NCI-H510A (cell line): ENCODE data around the gene SMPD3.

ENCODE experiments used
- DNase-seq: peaks from one replicate; lab custom pipeline; 2025; lab: John Stamatoyannopoulos, UW

The SMPD3 gene

DNA sequence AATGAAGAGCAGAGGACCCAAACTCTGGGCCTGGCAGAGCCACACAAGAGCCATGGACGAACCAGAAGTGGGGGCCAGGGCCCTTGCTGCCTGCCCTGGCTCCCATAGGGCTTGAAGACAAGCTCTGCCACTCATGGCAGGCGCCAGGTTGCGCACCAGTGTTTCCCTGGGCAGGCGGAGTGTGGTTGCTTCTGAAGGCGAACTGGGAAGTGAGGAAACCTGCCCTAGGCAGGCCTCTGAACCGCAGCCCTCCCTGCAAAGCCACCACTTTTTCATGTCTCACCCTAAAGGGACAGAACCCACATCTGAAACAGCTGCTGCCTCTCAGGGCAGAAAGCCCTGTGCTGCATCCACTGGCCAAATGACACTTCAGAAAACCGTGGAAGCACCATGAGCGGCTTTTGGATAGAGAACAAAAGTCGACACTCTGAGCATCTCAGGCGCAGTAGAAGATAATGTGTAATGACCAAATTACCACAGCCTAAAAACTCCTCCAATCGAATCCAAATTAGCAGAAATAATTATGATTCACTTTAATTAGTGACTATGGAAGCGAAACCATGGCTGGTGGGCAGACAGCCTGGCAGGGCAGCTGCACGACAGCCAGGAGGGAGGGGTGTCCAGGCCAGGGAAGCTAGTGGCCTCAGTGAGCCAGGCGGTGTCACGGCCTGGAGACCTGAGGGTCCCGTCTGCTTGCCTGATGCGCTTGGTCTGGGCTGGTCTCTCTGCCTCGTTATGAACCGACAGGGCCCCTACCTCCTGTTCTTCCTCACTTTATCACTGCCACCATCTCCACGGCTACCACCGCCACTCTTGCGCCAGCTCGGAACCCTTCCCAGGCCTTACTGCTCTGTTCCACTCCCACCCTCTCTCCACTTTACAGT is 78.4 kb downstream of the SMPD3 start:
- DNase-seq = no peak

DNA sequence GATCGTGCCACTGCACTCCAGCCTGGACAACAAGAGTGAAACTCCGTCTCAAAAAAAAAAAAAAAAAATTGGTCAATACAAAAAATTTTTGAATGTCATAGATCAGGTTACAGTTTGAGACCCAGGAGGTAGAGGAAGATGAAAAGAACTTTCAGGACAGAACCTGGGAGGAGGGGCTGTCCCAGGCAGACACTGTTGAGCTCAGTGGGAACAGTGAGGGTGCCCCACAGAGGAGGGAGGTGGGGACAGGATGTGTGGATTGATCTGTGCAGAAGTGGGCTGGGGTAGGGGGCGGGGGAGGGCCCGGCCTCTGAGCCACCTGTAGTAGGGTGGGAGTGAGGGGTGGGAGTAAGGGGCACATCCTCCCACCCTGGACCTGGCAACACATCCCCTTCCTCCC is 79.1 kb downstream of the SMPD3 start:
- no peak for DNase-seq

DNA sequence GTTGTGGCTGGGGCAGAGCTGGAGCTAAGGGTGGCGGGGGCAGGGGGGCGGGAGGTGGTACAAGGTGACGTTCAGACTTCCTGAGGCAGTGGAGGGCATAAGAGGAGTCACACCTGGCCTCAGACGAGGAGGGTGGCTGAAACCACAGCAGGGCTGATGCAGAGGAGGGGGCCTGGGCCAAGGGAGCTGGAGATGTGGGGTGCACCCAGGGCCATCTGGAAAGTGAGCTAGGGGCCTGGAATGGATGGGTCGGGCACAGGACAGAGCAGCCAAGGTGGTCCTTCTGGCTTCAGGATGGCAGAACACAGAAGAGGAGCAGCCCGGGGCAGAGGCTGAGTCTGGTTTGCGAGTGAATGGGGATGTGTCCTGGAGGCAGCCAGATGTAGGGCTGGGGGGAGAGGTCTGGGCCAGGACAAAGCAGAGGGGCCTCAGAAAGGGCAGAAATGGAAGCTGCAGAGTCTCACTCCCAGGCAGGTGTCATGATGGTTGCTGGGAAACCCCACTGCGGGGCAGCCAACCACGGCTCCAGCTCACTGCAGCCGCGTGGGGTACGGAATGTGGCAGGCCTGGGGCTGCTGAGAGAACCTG is 79.9 kb downstream of the SMPD3 start:
- DNase-seq = no peak

DNA sequence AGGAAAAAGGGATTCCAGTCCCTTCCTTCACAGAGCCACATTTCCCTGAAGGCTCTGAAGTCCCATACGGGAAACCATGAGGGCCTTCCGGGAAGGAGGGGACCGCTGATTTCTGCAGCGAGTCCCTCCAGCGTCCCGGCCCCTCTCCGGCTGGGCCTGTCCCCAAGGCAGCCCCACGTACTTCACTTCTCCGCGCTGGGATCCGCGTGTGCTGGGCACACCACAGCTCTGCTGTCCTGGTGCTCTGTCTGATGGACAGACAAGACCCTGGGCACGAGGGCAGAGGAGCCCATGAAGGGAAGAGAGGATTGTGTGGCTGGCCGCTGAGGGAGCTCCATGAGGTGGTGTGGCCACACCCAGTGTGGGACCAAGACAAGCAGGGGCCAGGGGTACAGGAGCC is 80.4 kb downstream of the SMPD3 start:
- DNase-seq = no peak

DNA sequence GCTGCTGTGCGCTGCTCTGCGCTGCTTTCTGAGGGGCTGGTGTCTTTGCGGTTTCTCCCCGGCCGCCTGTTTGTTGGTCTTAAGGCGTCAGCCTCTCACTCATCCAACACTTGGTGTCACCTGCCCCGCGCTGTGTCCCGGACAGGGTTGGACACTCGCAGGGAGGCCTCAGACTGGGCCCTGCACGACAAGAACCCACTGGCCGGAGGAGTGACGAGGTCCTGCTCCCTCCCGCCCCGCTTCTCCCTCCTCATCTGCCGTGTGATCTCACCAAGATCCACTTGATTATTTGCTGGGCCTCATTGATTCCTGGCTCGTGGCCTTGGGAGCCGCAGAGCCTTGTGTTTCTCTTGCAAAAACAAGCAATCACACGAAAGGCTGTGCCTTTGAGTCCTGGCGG is 80.9 kb downstream of the SMPD3 start:
- no peak for DNase-seq

DNA sequence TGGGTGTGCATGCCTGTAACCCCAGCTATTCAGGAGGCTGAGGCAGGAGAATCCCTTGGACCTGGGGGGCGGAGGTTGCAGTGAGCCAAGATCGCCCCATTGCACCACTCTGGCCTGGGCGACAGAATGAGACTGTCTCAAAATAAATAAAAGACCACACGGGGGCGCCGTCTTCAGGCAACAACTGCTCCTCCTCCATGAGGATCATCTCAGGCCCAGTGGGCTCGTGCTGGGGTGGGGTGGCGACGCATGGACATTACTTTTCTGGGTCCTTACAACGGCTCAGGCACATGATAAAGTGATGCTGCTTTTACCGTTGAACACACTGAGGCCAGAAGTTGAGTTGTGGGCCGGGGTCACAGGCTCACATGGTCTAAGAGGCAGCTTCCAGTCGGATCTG is 81.3 kb downstream of the SMPD3 start:
- no peak for DNase-seq

DNA sequence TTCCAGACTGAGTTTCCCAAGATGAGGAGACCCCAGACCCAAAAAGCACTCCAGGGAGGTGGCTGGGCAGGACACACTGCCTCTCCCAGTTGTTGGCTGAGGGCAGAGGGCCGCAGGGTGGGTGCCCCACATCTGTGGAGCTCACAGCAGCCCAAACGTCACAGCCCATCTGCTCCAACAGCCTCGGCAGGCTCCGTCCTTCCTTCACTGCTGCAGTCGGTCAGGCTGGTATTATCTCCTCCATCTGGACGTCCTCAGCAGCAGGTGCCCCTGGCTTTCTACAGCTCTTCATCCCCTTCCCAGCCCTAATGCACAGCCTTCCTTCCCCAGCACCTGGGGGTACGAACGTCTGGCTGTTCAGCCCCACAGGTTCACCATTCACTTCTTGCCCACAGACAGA is 82.2 kb downstream of the SMPD3 start:
- DNase-seq = no peak

DNA sequence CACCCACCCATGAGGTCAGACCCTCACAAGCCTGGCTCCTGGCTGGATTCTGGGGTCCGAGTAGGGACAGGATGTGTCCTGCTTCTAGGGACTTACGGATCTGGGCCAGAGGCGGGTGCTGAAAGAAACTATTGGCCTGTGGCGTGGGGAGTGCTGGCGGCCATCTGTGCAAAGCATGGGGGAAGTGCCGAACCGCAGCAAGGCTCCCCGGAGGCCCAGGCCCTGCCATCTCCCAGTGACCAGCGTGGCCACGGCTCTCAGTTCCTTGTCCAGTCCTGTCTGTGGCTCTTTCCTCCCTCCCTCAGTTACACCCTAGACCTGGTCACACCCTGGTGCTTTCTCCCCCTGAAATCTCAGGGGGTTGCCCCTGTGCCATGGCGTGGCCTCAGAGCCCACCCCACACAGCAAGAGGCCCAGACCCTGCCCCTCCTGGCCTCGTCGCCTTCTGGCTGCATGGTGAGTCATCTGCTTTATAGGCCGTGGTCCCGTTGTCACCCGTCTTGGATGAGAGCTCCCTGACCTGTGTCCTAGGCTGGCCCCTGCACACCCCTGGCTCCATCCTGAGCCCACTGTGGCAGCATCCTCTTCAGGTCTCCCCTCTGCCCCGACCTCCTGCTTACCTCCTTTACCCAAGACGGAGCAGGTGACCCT is 83.0 kb downstream of the SMPD3 start:
- no peak for DNase-seq

DNA sequence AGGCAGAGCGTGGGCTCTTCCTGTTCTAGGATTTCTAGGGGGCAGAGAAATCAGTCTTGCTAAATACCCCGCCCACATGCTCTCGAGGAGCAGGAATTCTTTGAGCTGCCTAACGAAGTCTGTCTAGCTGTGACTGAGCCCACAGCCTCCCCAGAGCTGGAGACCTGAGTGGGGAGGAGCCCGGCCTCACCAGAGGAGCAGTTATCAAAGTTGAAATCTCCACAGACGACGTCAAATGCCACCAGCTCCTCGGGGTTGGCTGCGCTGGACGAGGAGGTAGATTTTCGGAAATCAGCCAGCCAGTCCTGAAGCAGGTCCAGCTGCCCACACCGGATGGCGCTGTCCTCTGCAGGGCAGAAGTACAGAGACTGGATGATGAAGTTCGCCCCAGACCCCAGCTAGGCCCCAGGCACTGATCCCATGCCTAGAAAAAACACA is 83.7 kb downstream of the SMPD3 start:
- no peak for DNase-seq

DNA sequence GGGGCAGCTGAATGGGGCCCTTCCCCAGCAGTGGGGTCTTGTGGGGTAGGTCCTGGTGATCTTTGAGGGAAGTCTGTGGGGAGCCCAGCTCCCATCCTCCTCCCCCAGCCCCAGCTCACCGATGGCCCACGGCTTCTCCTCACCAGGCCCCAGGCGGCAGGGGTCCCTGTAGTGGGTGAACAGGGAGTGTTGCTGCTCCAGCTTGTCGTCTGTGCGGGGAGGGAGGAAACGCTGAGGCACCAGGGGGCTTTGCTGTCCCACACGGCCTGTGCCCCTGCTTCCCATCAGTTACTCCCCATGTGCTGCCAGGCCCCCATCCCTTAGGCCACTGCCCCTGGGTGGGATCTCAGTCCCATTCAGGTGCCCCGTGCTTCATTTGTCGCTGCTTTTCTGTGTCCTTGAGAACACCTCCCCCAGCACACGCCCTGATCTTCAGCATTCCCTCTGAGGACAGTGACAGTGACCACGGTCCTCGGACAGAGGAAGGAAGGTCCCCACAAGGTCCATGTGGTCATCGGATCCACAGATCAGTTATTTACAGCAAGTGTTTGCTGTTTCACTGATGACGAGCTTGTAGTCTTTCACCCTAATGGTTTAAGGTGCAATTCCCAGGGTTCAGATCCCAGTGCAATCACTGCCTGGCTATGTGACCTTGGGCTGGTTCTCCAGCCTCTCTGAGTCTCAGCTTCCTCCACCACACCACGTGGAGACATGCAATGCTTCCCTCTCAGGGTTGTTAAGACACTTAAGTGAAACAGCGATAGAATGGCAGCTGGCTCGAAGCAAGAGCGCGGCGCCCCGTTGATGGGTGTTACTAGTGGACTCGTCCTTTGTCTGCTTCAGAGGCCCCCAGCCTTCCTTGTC is 84.4 kb downstream of the SMPD3 start:
- no peak for DNase-seq

DNA sequence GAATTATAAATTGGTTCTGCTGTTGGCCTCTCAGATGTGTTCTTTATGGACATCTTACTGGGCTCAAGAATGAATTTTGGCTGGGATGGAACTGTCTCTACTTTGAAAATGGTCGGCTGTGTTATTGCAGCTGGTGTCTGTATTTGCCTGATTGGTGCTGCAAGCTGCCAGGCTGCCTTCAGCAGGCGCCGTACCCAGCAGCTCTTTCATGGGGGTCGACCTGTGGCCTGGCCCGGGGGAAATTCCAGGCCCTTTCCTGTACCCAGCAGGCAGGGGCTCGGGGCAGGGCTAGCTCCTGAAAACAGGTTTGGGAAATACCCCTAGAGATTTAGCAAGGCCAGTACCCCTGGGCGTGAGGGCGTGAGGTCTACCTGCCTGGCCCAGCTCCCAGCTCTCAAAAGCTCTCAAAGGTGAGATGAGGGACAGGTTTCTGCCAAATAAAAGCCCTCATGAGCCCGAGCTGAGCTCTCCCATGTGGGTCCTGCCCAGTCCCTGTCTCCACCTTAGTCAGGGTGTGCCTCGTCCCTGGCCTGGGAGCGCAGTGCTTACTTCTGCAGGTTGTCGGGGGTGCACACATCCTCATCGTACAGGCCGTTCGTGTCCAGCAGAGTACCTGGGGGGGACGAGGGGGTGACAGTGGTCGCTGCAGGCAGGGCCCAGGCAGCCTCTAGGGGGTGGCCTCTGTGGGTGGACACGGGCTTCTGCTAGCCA is 85.2 kb downstream of the SMPD3 start:
- DNase-seq = no peak

DNA sequence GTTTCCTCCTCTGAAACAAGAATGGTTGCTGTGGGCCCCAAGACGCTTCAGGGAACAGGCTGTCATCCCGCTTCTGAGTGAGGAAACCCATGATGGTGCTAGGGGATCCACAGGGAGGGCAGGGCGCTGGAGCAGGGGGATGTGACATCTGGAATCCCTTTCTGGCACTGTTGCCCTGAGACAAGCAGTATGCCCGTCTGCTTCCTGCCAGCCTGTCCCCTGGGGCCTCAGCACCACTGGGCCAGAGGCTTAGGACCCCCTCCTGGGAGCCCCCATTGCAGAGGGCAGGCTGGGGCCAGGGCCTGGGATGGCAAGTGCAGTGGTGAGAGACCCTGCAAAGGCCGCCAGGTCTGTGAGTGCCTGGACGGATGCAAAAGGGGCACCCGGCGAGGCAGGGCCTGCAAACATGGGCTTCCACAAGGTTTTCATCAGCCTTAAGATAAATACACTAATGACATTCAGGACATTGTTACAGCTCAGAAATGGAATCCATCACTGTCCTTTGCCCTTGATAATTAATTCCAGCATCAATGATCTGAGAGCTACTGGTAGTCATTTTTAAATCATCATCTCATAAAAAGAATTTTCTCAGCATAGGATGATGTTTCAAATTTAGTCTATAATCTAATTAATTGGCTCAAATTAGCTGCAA is 85.9 kb downstream of the SMPD3 start:
- no peak for DNase-seq

DNA sequence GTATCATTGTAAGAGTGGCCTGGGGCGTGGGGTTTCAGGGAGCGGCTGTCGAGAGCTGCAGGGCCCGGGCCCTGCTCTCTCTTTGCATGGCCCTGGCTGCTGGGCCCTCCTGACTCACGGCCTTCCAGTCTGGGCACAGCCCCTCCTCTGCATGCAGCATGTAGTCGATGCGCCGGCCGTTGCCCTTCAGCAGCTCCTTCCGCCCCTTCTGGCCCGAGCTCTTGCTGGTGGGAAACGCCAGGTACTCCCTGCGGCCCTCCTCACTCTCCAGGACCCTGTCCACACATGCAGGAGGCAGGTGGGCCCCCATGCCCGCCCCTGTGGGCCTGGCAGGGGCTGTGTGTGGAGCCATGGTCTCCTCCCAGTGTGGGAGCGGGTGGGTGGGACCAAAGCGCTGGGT is 86.8 kb downstream of the SMPD3 start:
- no peak for DNase-seq

DNA sequence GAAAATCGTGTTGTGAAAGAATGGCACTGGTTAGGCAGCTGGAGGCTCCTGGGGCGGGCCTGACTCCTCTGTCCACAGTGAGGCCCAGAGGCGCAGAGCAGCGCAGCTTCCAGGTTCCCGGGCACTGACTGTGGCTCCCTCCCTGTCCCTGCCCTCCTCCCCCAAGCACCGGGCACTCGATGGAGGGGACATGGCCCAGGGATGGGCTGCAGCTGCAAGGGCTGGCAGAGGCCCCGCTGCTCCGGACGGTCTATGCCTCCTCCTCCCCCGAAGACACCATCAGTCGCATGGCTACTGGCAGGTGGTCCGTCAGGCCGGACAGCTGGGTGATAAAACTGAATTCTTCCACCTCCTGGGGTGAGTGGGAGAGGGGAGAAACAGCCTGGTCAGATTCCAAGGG is 87.4 kb downstream of the SMPD3 start:
- DNase-seq = no peak

DNA sequence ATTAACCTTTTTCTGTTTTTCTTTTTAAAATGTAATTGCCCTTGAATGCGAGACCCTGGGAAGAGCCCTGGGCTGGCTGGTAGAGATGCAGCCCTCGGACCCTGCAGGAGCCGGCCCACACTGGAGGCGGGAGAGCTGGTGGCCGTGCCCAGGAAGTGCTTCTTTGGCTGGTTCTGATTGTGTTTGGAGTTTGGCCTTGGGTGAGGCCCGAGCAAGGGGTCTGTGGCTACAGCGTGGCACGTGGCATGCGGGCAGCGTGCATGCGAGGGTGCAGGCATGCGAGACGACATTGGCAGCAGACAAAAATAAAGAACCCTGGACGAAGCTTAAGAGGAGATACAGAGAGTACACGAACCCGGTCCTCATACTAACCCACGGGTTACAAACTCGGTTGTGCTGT is 87.8 kb downstream of the SMPD3 start:
- DNase-seq = no peak

DNA sequence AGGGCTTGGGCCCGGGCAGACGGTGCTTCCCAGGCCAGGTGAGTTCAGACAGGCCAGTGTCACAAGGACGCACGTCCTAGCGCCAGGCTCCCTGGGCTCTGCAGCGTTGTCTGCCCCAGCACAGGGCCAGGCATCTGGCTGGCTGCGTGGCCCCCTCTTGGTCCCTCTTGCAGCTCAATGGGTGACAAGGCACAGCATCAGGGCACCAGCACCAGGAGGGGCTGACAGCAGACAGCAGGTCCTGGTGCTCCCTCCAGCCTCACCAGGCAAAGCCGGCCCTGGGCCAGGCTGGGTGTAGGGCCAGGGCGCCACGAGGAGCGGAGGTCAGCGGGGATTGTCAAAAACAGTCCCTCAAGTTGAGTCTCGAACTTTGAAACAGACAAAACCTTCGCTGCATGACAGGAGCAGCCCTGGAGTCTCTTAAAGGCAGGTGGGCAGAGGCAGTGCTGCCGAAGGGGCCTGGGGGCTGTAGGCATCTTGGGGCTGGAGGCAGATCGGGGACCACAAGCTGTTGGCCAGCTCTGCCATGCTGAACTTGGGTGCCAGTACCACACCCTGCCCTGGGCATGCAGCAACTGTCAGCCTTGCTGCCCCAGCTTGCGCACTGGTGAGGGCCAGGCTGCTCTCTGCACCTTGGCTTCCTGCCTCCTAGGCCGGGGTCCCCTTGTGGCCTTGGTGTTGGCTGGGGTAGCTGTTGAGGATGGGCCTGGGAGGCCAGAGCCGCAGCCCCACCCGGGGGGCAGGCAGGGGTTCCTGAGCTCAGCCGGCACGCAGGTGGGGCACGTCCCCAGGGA is 88.7 kb downstream of the SMPD3 start:
- DNase-seq = no peak

DNA sequence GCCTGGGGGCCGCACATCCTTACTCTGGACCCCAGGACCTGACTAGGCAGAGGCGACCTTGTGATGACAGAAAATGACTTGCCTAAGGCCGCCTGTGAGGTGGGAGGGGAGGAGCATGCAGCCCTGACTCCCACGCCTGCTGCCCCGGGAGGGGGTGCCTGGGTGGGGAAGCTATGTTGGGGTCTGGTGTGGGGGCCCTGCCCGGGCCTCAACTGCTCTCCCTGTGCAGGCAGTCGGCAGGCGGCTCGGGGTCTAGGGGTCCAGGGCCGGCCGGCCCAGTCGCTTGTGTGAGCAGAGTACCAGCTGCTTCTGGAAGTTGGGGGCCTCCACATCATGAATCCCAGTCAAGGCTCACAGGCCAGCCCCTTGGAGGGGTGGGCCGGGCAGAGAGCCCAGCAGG is 89.4 kb downstream of the SMPD3 start:
- no peak for DNase-seq

DNA sequence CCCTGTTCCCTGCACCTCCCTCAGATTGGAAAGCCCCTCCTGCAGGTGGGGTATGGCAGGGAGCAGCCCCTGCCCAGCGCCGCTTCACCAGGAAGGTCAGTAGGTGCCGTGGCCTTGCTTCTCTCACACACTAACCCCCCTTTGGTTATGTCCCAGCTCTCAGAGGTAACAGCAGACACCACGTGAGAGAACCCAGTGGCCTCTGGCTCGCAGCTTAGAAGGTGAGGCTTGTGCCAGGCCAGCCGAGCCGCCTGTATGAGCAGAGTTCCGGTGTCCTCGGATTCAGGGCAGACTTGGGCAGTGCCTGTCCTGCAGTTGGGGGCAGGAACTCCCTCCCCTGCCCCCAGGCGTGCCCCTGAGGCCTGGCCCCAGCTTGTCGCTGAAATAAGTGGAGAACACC is 90.4 kb downstream of the SMPD3 start:
- DNase-seq = no peak

DNA sequence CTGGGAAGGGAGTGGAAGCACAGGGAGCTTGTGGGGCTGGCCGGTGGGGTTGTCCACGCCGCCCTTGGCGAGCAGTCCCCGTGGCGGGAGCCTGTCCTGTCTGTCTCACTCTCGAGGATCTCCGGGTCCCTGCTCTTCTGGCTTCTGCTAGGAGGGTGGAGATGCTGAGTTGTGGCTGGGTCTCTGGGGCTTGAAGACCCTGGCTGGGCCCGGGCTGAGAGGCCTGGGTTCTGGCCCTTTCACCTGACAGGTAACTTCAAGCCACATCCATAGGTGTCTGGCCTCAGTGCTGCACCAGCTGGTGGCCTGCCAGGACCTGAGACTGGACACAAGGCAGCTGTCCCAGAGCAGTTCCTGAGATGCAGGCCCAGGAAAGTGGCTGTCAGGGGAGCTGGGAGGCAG is 90.8 kb downstream of the SMPD3 start:
- no peak for DNase-seq

DNA sequence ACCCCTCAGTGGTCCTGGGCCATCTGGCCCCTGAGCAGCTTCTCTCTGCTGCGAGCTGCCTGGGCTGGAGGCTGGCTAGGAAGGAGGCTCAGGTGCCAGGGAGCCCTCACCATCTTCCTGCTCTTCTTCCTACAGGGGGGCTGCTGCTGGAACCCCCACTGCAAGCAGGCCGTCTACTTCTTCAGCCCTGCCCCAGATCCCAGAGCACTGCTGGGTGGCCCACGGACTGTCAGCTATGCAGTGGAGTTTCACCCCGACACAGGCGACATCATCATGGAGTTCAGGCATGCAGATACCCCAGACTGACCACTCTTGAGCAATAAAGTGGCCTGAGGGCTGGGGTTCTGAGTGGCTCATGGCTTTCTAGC is 91.4 kb downstream of the SMPD3 start:
- DNase-seq = no peak
